C4-2B (cell line): ENCODE measurements around the gene LIPC.

ENCODE experiments used
- H3K27ac ChIP-seq: fragments of 450-650 bp; 2 replicates; pipeline ENCODE4 v1.5.1; 2017
- ZFX ChIP-seq: fragments of 450-650 bp; IDR thresholded peaks from 2 replicates; pipeline ENCODE4 v1.6.1; 2017
- TF ChIP-seq, protein P1 (sequence below): fragments of 450-650 bp; conservative IDR thresholded peaks from 2 replicates; pipeline ENCODE4 v1.5.1; 2017; ENCODE audit warnings: mild to moderate bottlenecking

The LIPC gene

DNA sequence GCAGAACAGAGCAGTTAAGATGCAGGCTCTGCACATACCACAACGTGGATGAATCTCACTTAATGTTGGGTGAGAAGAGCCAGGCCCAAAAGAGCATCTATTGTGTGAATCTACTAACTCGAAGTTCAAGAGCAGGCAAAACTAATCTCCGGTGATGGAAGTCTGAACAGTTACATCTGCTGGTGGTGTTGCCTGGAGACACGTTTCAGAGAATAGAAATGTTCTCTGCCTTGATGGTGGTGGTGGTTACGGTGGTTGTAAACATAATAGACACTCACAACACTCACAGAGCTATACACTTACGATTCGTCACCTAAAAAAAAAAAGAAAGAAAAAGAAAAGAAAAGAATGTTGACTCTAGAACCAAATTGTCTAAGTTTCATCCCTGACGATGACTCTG, 86.8 kb downstream of the LIPC start:
- TF ChIP-seq ZFX: no peak
- TF ChIP-seq, protein P1, sequence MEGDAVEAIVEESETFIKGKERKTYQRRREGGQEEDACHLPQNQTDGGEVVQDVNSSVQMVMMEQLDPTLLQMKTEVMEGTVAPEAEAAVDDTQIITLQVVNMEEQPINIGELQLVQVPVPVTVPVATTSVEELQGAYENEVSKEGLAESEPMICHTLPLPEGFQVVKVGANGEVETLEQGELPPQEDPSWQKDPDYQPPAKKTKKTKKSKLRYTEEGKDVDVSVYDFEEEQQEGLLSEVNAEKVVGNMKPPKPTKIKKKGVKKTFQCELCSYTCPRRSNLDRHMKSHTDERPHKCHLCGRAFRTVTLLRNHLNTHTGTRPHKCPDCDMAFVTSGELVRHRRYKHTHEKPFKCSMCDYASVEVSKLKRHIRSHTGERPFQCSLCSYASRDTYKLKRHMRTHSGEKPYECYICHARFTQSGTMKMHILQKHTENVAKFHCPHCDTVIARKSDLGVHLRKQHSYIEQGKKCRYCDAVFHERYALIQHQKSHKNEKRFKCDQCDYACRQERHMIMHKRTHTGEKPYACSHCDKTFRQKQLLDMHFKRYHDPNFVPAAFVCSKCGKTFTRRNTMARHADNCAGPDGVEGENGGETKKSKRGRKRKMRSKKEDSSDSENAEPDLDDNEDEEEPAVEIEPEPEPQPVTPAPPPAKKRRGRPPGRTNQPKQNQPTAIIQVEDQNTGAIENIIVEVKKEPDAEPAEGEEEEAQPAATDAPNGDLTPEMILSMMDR: no peak
- H3K27ac ChIP-seq: no peak overlapping the region

GRCh38 chr15:58519516-58519915, 87.7 kb downstream of the LIPC start:
- TF ChIP-seq, protein P1: no peak
- TF ChIP-seq ZFX: no peak
- H3K27ac ChIP-seq: no peak overlapping the region

- no peak for TF ChIP-seq ZFX
- TF ChIP-seq, protein P1: no peak
- no peak overlapping the region for H3K27ac ChIP-seq
Measured at GRCh38 chr15:58520464-58520863, 88.7 kb downstream of the LIPC start.

DNA sequence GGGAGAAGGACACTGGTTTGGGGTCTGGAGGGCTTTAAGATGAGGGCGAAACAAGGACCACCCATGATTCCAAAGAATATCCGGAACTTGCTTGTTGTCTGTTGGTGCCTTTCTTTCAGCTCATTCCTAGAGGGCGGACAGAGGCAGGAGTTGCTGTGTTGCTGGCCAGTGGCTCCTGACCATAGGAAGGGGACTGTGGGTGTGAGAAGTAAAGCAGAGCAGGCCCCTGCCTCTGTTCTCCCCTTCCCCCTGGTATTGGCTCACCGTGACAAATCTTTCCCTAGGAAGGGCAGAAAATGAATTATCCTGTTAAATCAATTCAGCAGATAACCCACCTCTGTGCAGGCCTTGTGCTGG, 89.1 kb downstream of the LIPC start:
- TF ChIP-seq ZFX: no peak
- TF ChIP-seq, protein P1: no peak
- no peak overlapping the region; the same call in 1 of the 2 replicates for H3K27ac ChIP-seq

DNA sequence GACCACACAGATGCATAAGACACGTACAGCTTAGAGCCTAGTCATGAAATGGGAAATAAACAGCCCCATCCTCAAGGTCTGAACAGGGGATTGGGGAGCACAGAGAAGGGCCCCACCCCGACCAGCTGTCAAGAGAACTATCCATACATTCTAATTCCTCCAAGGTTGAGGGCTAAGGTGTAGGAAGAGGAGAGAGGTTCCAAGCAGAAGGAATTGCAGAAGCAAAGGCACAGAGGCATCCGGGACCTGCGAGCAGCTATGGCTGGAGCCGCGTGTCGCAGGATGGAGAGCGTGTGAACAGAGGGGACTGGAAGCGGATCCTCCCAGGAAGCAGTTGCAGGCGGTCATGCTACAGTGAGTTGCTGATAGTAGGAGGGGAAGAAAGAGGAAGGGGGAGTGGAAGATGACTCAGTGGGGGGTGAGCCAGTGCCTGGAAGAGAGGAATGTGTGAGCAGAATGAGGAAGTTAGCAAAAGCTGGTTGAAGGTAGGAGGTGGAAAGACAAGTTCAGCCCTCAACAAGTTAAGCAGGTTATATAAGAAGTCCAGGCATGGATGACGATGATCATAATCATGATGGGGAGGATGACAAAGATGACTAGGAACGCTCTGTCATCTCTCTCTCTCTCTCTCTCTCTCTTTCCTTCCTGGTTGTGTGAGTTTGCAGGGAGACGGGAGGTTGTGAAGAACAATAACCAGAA, 89.7 kb downstream of the LIPC start:
- no peak overlapping the region; the same call in 1 of the 2 replicates for H3K27ac ChIP-seq
- TF ChIP-seq, protein P1: no peak
- TF ChIP-seq ZFX: no peak

DNA sequence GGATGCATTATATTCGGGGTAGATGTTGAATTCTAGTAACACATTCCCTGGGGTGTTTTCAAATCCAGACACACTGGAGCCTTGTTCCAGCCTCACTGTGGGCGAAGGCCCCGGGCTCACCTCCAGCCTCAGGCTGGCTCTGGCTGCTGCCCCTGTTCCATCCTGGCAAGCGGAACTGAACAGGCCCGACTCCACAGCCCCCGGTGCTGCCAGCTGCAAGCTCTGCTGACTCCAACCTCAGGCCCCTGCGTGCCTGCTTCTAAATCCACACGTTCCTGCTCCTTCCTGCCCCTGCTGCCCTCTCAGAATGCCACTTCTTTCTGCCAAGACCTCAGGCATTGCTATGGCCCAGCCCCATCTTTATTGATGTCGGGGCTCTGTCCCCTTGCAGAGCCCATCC, 90.6 kb downstream of the LIPC start:
- no peak overlapping the region for H3K27ac ChIP-seq
- TF ChIP-seq ZFX: no peak
- TF ChIP-seq, protein P1: no peak

- TF ChIP-seq, protein P1: no peak
- TF ChIP-seq ZFX: no peak
- no peak overlapping the region for H3K27ac ChIP-seq
Measured at GRCh38 chr15:58522865-58523264, 91.1 kb downstream of the LIPC start.
